NT2/D1 (cell line): ENCODE measurements around the gene EEF1AKMT3.

ENCODE experiments used
- DNase-seq: peaks from one replicate; pipeline ENCODE4 v3.0.0-alpha.2; 2011; ENCODE audit warnings: low read depth, low spot score
- H3K27me3 ChIP-seq: 2 replicates; pipeline ENCODE4 v1.6.0; 2011; ENCODE audit warnings: mild to moderate bottlenecking; ENCODE audit not compliant: insufficient read length, insufficient read depth
- H3K36me3 ChIP-seq: 2 replicates; pipeline ENCODE4 v1.6.1; 2011; ENCODE audit warnings: mild to moderate bottlenecking, low read length, mixed read lengths; ENCODE audit not compliant: insufficient read depth, insufficient read length
- H3K4me1 ChIP-seq: 2 replicates; pipeline ENCODE4 v1.5.1; 2011; ENCODE audit not compliant: insufficient read depth, insufficient read length
- H3K4me3 ChIP-seq: 2 replicates; pipeline ENCODE4 v1.5.1; 2011; ENCODE audit warnings: low read depth; ENCODE audit not compliant: insufficient read length
- H3K9ac ChIP-seq: 2 replicates; pipeline ENCODE4 v1.6.0; 2011; ENCODE audit warnings: low read depth; ENCODE audit not compliant: insufficient read length
- H3K9me3 ChIP-seq: 2 replicates; pipeline ENCODE4 v1.5.1; 2011; ENCODE audit warnings: mild to moderate bottlenecking, low read length; ENCODE audit not compliant: insufficient read depth
- SUZ12 ChIP-seq: IDR thresholded peaks from 2 replicates; pipeline ENCODE4 v1.6.1; 2011; ENCODE audit not compliant: insufficient read length, insufficient read depth; ENCODE audit errors: extremely low read depth
- YY1 ChIP-seq: IDR thresholded peaks from 2 replicates; pipeline ENCODE4 v1.6.1; 2011; ENCODE audit not compliant: insufficient read length, insufficient read depth
- ZNF274 ChIP-seq: IDR thresholded peaks from 2 replicates; pipeline ENCODE4 v1.6.1; 2011; ENCODE audit warnings: mild to moderate bottlenecking, low read depth, low read length

Gene EEF1AKMT3

DNA sequence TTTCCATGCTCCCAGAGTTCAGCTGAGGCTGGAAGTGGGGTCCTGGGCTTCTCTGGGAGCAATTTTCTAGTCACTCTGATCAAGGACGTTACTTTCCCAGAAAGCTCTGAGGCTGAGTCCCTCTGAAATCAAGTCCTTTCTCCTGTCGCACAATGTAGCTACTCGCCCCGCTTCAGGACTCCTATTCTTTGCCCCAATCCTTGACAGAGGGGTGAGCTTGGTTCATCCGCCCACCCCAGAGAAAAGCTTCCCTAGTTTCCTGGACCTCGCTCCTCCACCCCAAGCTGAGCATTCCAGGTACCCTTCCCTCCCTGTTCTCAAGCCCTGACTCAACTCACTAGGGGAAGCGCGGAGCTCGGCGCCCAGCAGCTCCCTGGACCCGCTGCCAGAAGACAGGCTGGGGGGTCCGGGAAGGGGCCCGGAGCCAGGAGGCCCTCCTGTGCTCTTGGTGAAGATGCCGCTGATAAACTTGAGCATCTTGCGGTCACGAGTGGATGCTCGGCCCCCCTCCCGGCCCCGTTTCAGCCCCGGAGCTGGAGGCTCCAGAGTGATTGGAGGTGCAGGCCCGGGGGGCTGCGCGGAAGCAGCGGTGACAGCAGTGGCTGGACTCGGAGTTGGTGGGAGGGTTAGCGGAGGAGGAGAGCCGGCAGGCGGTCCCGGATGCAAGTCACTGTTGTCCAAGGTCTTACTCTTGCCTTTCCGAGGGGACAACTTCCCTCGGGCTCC lies 35.5 kb upstream of the EEF1AKMT3 start:
- Histone ChIP-seq H3K9me3 (no peaks in the 10 kb centered on the region), H3K4me1 (peaks cover 3% of the 10 kb centered on the region), H3K27me3 (peaks cover 89% of the 10 kb centered on the region), H3K9ac (peak overlapping the region; percentile 44), H3K36me3 (no peaks in the 10 kb centered on the region), H3K4me3 (peak overlapping the region; percentile 44)
- TF ChIP-seq YY1 (no peak), SUZ12 (peak; percentile 15)
- no peak for DNase-seq

DNA sequence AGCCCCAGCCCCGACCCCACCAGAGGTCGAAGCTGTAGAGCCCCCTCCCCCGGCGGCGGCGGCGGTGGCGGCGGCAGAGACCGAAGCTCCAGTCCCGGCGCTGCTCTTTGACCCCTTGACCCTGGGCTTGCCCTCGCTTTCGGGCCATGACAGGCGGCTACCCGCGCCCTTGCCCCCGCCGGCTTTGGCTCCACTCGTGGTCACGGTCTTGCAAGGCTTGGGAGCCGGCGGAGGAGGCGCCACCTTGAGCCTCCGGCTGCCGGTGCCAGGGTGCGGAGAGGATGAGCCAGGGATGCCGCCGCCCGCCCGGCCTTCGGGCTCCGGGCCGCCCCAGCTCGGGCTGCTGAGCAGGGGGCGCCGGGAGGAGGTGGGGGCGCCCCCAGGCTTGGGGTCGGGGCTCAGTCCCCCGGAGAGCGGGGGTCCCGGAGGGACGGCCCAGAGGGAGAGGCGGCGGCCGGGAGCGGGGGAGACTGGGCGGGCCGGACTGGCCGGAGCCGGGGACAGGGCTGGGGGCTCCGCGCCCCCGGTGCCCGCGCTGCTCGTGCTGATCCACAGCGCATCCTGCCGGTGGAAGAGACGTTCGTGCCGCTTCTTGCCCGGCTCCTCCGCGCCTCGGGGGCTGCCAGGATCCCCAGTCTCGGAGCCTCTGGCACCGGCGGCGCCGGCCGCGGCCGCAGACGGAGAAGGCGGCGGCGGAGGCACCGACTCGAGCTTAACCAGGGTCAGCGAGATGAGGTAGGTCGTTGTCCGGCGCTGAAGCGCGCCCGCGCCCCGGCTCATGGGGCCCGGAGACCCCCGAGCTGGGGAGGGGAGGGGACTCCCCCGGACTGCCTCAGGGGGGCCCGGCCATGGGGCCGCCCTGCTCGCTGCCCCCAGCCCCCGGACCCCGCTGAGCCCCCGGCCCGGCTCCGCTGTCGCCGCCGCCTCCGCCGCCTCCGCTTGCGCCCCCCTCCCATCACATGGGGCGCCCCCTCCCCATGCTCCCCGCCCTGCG lies 34.6 kb upstream of the EEF1AKMT3 start:
- Histone ChIP-seq H3K36me3 (no peaks in the 10 kb centered on the region), H3K9ac (peak overlapping the region; percentile 44), H3K4me1 (peaks cover 6% of the 10 kb centered on the region), H3K27me3 (peaks cover 89% of the 10 kb centered on the region), H3K4me3 (peak overlapping the region; percentile 44), H3K9me3 (no peaks in the 10 kb centered on the region)
- DNase-seq: no peak
- TF ChIP-seq YY1: no peak
- TF ChIP-seq SUZ12: peak; percentile 65

DNA sequence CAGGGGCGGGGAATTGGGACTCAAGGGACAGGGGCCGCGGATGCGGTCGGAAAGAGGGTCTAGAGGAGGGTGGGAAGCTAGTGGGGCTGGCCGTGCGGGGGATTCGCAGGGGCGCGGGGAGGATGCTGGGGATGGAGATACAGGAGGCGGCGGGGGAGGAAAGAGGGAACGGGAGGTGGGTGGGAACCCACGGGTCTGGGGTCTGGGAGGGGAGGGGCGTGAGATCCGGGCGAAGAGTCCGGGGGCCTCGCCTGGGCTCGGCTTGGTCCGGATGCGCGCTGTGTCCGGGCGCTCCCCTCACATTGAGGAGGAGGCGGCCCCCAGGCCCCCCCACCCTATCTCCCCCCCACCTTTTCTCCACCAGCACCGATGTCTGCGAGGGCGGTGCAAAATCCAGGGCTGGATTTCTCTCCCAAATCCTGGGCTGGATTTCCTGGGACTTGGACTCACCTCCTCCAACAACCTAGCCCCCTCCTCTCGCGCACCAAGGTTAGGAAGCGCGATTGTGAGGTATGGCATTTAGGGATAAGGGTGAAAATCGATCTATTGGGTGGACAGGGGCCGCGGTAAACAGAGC lies 33.7 kb upstream of the EEF1AKMT3 start, which contains the start of gene AGAP2:
AGAP2 (minus strand) TSS at position 82 of the 577 bp plus-strand sequence. CDS start 496 bp downstream, outside the sequence.
- Histone ChIP-seq H3K9me3 (no peaks in the 10 kb centered on the region), H3K4me1 (peaks cover 6% of the 10 kb centered on the region), H3K9ac (peak within 1 kb of the TSS; percentile 46), H3K36me3 (no peaks in the 10 kb centered on the region), H3K4me3 (peak within 1 kb of the TSS; percentile 44), H3K27me3 (peaks cover 80% of the 10 kb centered on the region)
- DNase-seq: no peak
- TF ChIP-seq SUZ12 (no peak), YY1 (no peak), ZNF274 (no peak)

DNA sequence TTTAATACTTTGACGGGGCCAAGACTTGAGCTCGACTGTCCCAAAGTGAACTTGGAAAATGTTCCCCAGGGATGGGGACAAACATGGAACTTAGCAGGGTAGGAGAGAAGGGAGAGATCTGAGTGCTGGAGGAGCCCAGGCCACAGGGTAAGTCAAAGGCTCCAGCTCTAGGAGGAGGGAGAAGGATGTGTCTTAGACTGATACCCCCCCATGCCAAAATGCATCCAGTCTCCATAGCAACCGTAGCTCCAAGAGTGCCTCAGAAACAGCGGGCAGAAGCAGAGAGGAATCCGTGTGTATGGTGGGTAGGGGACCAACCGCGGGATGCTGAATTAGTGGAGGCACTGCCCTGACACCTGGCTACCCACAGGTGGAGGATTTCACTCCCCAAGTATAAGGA lies 33.0 kb upstream of the EEF1AKMT3 start:
- no peak for TF ChIP-seq ZNF274
- no peak for TF ChIP-seq SUZ12
- TF ChIP-seq YY1: no peak
- no peak for DNase-seq
- Histone ChIP-seq H3K4me3 (no peak overlapping the region), H3K9ac (no peak overlapping the region), H3K9me3 (no peaks in the 10 kb centered on the region), H3K27me3 (peaks cover 73% of the 10 kb centered on the region), H3K36me3 (no peaks in the 10 kb centered on the region), H3K4me1 (peaks cover 6% of the 10 kb centered on the region)

DNA sequence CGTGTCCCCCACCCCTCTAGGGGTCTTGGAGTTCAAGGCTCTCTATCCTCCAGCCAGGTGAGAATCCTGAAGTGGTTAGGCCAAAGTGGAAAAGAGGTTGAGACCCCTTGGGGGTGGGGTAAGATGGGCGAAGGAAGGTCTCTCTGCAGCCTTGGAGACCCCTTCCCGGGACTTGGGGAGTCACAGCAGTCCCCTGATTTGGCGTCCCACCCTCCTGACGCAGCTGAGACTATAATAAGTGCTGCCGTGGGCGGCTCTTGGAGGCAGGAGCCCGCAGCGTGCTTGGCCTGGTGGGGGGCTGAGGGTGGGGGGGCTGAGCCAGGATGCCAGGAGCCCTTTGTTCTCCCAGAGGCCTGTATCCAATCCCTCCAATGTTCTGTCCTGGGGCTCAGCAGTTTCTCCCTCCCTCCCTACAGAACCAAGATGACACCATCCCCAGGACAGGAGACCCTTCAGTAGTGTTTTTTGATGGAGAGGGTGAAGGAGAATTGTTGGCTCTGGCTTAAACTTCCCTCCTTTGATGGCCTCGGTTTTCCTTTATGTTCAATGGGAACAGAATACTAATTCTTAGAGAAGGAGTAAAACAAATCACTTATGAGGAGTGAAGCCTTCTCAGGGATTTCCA lies 32.4 kb upstream of the EEF1AKMT3 start:
- TF ChIP-seq YY1 (no peak), SUZ12 (no peak), ZNF274 (no peak)

DNA sequence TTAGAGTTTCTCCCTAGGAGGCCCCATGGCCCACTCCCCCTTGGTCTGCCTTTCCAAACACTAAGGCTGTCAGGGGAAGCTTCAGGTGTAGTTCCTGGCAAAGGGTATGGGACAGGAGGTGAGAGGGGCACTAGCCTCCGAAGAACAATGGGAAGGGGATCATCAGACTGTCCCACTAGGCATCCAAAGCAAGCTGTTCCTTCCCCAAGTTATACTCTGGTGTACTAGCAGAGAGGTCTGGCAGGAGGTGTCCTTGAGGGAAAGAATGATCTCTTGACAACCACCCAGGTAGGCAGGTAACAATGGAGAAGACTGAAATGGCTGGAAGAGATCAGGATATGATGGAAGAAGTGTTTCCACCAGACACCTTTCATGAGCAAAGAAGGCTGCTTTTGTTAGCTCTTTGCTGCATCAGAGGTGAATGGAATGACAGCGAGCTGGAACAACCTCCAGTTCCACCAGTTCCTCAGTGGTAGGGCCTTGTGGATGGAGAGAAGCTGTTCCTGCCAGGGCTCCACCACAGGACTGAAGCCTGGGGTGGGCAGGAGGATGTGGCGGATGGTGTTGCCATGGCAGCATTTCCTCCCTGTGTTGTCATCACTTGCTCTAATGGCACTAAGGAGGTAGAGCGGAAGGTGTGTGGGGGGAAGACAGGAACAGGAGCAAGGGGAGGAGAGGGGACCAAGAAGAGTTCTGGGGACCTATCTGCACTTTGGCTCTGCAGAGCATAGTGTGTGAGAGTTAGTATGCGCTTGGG lies 31.6 kb upstream of the EEF1AKMT3 start:
- H3K9me3 ChIP-seq: no peaks in the 10 kb centered on the region
- no peak overlapping the region for H3K9ac ChIP-seq
- peaks cover 6% of the 10 kb centered on the region for H3K4me1 ChIP-seq
- H3K4me3 ChIP-seq: no peak overlapping the region
- TF ChIP-seq ZNF274 (no peak), YY1 (no peak), SUZ12 (no peak)
- no peak for DNase-seq
- peaks cover 59% of the 10 kb centered on the region for H3K27me3 ChIP-seq
- peaks cover 1% of the 10 kb centered on the region for H3K36me3 ChIP-seq

More for the DNA sequence above, 32.4 kb upstream of the EEF1AKMT3 start:
- H3K9ac ChIP-seq: no peak overlapping the region
- no peaks in the 10 kb centered on the region for H3K36me3 ChIP-seq
- peaks cover 6% of the 10 kb centered on the region for H3K4me1 ChIP-seq
- H3K9me3 ChIP-seq: no peaks in the 10 kb centered on the region
- H3K27me3 ChIP-seq: peaks cover 67% of the 10 kb centered on the region
- DNase-seq: no peak
- H3K4me3 ChIP-seq: no peak overlapping the region
